AG04450 (cell line): ENCODE results near the gene CTF1. TPM values are rescaled to one million over a fixed set of nuclear protein-coding genes. Genes with fewer than 3 reads are reported as not detected.
"Not testable (repeated sequence)": the region's sequence is repeated elsewhere in the genome, so short reads cannot be mapped to it uniquely, and the experiment has no call there.

ENCODE experiments used
- CTCF ChIA-PET: fragments of 300-600, 350-600 bp; formaldehyde crosslinking; extraction: SDS; loops from one replicate; lab custom pipeline; 2022; ENCODE audit warnings: antibody characterized with exemption, inconsistent platforms; lab: Charles Lee
- POLR2A ChIA-PET: fragments of 350-600 bp; formaldehyde crosslinking; extraction: SDS; loops from one replicate; lab custom pipeline; 2021; ENCODE audit warnings: antibody characterized with exemption, inconsistent platforms; lab: Yijun Ruan, JAX
- DNase-seq: peaks from one replicate; pipeline ENCODE4 v3.0.0-alpha.2; 2011; ENCODE audit warnings: low read depth, low spot score
- H3K27ac ChIP-seq: one replicate; pipeline ENCODE4 v1.5.1; 2012; ENCODE audit warnings: low read depth, low read length, control low read depth
- H3K27me3 ChIP-seq: one replicate; pipeline ENCODE4 v1.6.0; 2012; ENCODE audit warnings: low read length; ENCODE audit not compliant: control insufficient read depth, insufficient read depth
- H3K4me3 ChIP-seq: 2 replicates; pipeline ENCODE4 v1.5.1; 2011; ENCODE audit warnings: mild to moderate bottlenecking, low read depth, low read length, control low read depth
- H3K9me3 ChIP-seq: 2 replicates; pipeline ENCODE4 v1.5.1; 2012; ENCODE audit warnings: low read length; ENCODE audit not compliant: control insufficient read depth, insufficient read depth
- polyA plus RNA-seq: library from polyadenylated mRNA; depleted of rRNA; stranded (reverse); fragments of >200 nt; gene quantifications from 2 replicates; pipeline ENCODE4 v1.2.3, GENCODE V29; 2011
- TF ChIP-seq, protein P1 (sequence below): IDR thresholded peaks from 2 replicates; pipeline ENCODE4 v1.5.1; 2011; ENCODE audit warnings: low read depth, low read length, control low read depth, inconsistent platforms

Gene CTF1
- polyA plus RNA-seq, 1 experiment, result 10.1 TPM

DNA sequence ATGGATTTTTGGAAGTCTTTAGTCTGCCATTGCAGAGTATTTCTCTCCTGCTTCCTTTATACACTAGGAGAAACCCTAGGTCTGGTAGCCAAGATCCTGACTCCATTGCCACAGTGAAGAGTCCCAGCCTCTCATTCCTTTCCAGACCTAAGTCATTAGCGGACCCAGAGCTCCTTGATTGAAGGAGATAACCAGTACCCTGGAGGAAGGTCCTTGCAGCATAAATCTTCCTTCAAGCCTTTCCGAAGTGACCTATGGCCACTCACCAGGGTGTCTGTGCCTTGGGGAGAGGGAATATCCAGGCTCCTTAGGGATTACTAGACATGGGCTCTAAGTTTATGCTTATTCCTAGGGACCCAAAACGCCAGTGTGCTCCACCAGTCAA lies 38.3 kb upstream of the CTF1 start:
- Histone ChIP-seq H3K9me3 (peaks cover 1% of the 10 kb centered on the region; the same call in 1 of the 2 replicates), H3K27ac (no peak overlapping the region), H3K27me3 (no peaks in the 10 kb centered on the region), H3K4me3 (no peak overlapping the region)
- DNase-seq, result no peak
- CTCF ChIA-PET, result interaction anchor here (0.5 to 7.0 kb wide), 2 partner anchors 10 to 13 kb away, joined by 5 to 66 read pairs; no protein-coding TSS in a partner anchor
- TF ChIP-seq, protein P1, sequence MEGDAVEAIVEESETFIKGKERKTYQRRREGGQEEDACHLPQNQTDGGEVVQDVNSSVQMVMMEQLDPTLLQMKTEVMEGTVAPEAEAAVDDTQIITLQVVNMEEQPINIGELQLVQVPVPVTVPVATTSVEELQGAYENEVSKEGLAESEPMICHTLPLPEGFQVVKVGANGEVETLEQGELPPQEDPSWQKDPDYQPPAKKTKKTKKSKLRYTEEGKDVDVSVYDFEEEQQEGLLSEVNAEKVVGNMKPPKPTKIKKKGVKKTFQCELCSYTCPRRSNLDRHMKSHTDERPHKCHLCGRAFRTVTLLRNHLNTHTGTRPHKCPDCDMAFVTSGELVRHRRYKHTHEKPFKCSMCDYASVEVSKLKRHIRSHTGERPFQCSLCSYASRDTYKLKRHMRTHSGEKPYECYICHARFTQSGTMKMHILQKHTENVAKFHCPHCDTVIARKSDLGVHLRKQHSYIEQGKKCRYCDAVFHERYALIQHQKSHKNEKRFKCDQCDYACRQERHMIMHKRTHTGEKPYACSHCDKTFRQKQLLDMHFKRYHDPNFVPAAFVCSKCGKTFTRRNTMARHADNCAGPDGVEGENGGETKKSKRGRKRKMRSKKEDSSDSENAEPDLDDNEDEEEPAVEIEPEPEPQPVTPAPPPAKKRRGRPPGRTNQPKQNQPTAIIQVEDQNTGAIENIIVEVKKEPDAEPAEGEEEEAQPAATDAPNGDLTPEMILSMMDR, result no peak
- POLR2A ChIA-PET, result no interaction called here

DNA sequence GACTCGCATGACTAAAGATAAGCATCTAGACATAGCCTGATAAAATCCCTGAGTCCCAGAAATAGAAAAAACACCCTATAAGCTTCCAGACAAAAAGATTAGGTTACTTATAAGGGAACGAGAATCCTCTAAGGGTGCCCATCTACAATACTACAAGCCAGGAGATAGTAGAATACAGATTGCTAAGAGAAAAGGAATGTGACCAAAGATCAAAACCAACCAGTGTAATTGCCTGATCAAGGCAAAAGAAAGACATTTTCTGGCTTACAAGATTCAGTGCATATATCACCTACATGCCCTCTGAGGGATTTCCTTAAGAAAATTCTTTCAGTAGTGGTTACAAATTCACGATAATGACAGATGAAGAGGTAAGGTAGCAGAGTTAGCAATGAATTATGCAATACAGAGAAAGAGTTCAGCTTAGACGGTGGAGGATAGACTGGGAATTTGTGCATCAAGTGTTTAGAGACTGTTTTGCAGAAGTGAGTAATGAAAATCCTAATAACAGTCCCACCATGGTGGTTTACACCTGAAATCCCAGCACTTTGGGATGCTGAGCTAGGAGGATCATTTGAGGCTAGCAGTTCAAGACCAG lies 37.5 kb upstream of the CTF1 start:
- H3K27me3 ChIP-seq, result no peaks in the 10 kb centered on the region
- DNase-seq, result no peak
- peaks cover 3% of the 10 kb centered on the region; the same call in 1 of the 2 replicates for H3K9me3 ChIP-seq
- POLR2A ChIA-PET, result no interaction called here
- CTCF ChIA-PET, result interaction anchor here (7.0 kb wide), 1 partner anchor 14 kb away, joined by 66 read pairs; no protein-coding TSS in a partner anchor
- no peak overlapping the region for H3K27ac ChIP-seq
- no peak overlapping the region for H3K4me3 ChIP-seq
- TF ChIP-seq, protein P1, result no peak

DNA sequence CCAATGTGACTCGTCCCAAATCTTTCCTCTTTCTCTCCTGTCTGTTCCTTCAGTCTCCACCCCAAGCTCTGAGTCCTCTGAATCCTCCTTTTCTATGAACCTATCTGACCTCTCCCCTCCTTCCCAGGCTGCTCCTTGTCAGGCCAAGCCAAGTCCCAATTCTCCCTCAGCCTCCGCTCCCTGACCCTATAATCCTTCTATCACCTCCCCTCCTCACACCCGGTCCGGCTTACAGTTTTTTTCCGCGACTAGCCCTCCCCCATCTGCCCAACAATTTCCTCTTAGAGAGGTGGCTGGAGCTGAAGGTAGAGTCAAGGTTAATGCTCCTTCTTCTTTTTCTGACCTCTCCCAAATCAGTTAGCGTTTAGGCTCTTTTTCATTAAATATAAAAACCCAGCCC lies 35.7 kb upstream of the CTF1 start:
- CTCF ChIA-PET, DNase-seq, H3K4me3 ChIP-seq, H3K27me3 ChIP-seq, POLR2A ChIA-PET, H3K9me3 ChIP-seq, H3K27ac ChIP-seq: not testable (repeated sequence)

DNA sequence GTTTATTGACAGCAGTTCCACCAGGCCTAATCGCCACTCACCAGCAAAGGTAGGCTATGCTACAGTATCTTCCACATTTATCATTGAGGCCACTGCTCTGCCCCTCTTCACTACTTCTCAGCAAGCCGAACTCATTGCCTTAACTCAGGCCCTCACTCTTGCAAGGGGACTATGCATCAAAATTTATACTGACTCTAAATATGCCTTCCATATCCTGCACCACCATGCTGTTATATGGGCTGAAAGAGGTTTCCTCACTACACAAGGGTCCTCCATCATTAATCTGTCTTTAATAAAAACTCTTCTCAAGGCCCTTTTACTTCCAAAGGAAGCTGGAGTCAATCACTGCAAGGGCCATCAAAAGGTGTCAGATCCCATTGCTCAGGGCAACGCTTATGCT lies 33.2 kb upstream of the CTF1 start:
- H3K27ac ChIP-seq, H3K9me3 ChIP-seq, DNase-seq, H3K4me3 ChIP-seq, POLR2A ChIA-PET, H3K27me3 ChIP-seq: not testable (repeated sequence)
- CTCF ChIA-PET, result interaction anchor here (1.6 kb wide), 1 partner anchor 19 kb away, joined by 4 read pairs; no protein-coding TSS in a partner anchor

DNA sequence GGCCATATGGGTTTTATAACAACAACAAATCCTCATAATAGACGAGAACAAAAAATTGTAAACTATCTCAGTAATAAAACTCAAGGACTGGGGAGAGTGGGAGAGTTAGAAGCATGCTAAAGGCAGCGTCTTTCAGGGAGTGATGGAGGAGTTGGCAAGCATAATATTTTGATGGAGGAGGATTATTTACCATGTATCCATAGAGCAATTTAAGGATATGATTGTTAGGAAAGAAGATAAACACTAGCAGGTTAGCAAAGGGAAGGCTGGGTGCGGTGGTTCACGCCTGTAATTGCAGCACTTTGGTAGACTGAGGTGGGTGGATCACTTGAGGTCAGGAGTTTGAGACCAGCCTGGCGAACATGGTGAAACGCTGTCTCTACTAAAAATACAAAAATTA lies 30.4 kb upstream of the CTF1 start:
- CTCF ChIA-PET, result interaction anchor here (1.0 to 1.2 kb wide), 2 partner anchors 22 to 52 kb away, joined by 3 to 4 read pairs; no protein-coding TSS in a partner anchor
- TF ChIP-seq, protein P1, result no peak
- POLR2A ChIA-PET, result interaction anchor here (0.7 kb wide), 1 partner anchor 60 kb away, joined by 3 read pairs; no protein-coding TSS in a partner anchor
- H3K27me3 ChIP-seq, result no peaks in the 10 kb centered on the region
- H3K27ac ChIP-seq, result no peak overlapping the region
- peaks cover 3% of the 10 kb centered on the region; the same call in 1 of the 2 replicates for H3K9me3 ChIP-seq
- H3K4me3 ChIP-seq, result no peak overlapping the region
- no peak for DNase-seq

DNA sequence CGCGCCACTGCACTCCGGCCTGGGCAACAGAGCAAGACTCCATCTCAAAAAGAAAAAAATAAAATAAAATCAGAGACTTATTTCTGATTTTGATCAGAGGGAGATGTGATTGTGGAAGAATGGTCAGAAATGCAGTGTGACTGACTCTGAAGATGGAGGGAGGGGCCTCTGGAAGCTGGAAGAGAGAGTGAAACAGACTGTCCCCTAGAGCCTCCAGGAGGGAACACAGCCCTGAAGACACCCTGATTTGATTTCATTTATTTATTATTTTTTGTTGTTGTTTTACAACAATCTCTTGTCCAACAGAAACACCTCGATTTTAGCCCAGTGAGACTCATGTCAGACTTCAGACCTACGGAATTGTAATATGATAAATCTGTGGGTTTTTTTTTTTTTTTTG lies 28.7 kb upstream of the CTF1 start:
- Histone ChIP-seq H3K27me3 (no peaks in the 10 kb centered on the region), H3K27ac (no peak overlapping the region), H3K9me3 (peaks cover 3% of the 10 kb centered on the region; the same call in 1 of the 2 replicates), H3K4me3 (no peak overlapping the region)
- no peak for DNase-seq
- ChIA-PET CTCF (interaction anchor here (0.7 to 1.7 kb wide), 3 partner anchors 10 to 53 kb away, joined by 3 to 11 read pairs (median 5); no protein-coding TSS in a partner anchor), POLR2A (no interaction called here)
- TF ChIP-seq, protein P1, result 0 out of 2 replicates have a peak, but pooled peaks have one; percentile 18
